OCI-LY3 (cell line): ENCODE measurements around the gene SLC12A7.

Source experiments
- CTCF ChIP-seq: fragments of 200-600, 300-600 bp; sonication (generic); IDR thresholded peaks from 2 replicates; pipeline ENCODE4 v1.5.1; 2014; ENCODE audit warnings: antibody characterized with exemption, low read length, low read depth
- EZH2phosphoT487 ChIP-seq: fragments of 200-600 bp; shearing (Covaris generic); IDR thresholded peaks from 2 replicates; pipeline ENCODE4 v1.6.1; 2018; ENCODE audit warnings: antibody characterized with exemption, mixed run types, low read depth

- TF ChIP-seq CTCF: no peak
- TF ChIP-seq EZH2phosphoT487: no peak
Observed at GRCh38 chr5:1032011-1032410, 79.9 kb downstream of the SLC12A7 start.
